HepG2 (cell line): Measurements from ENCODE around the gene FAT2. TPM values are rescaled to one million over a fixed set of nuclear protein-coding genes. Genes with fewer than 3 reads are reported as not detected.
"Not testable (repeated sequence)": the region's sequence is repeated elsewhere in the genome, so short reads cannot be mapped to it uniquely, and the experiment has no call there.

ENCODE experiments used
- ATAC-seq: fragments of 200-7000 bp; cut with Tn5 transposase; 3 replicates; pipeline ENCODE4 v1.9.1; 2020; ENCODE audit warnings: mild to moderate bottlenecking, moderate library complexity
- BruUV-seq: library from RNA; stranded (reverse); fragments of 400-500 nt; replicated peaks from 2 replicates; lab custom pipeline; 2021; lab: Mats Ljungman, UMichigan
- CTCF ChIA-PET: fragments of 300-600 bp; formaldehyde crosslinking; extraction: SDS; loops from one replicate; lab custom pipeline; 2021; ENCODE audit warnings: low total read pairs, inconsistent platforms, low intra/inter-chr PET ratio; lab: Yijun Ruan, JAX
- POLR2A ChIA-PET: fragments of 350-600 bp; sonication (Branson Sonifier 250); formaldehyde crosslinking; loops from one replicate; lab custom pipeline; 2020; ENCODE audit warnings: antibody characterized with exemption, inconsistent platforms; lab: Yijun Ruan, JAX
- DNase-seq: peaks from one replicate; pipeline ENCODE4 v3.0.0-alpha.2; 2015; ENCODE audit warnings: low spot score
- FAIRE-seq: peaks from 3 replicates; lab custom pipeline; 2011; peaks lifted over from hg19 to GRCh38; lab: Jason Lieb, UNC
- H2AFZ ChIP-seq: one replicate; pipeline ENCODE4 v1.6.1; 2011; ENCODE audit warnings: low read length, inconsistent platforms
- H3K27ac ChIP-seq: fragments of 300-600 bp; 3 replicates; pipeline ENCODE4 v1.8.0; 2011; ENCODE audit warnings: mixed run types, mild to moderate bottlenecking, mixed read lengths, low read length, inconsistent platforms; ENCODE audit not compliant: insufficient read depth; ENCODE audit errors: extremely low read length
- H3K27me3 ChIP-seq, 2 experiments: fragments of 200-600 bp in 1 of 2; 2 replicates in 1 of 2; 3 replicates in 1 of 2; pipeline versions ENCODE4 v1.6.0 to v1.8.0; 2011; ENCODE audit warnings: low read length in 2 of 2, mild to moderate bottlenecking in 2 of 2, moderate library complexity in 2 of 2, inconsistent platforms in 1 of 2; ENCODE audit not compliant: insufficient read depth in 2 of 2, control insufficient read depth in 1 of 2
- H3K36me3 ChIP-seq, 2 experiments: fragments of 200-600 bp in 1 of 2; replicated peaks in 1 of 2; 2 replicates in 1 of 2; 3 replicates in 1 of 2; pipeline versions ENCODE4 v1.5.1 to v1.8.0; 2011; ENCODE audit warnings: low read length in 2 of 2, inconsistent platforms in 1 of 2; ENCODE audit not compliant: insufficient read depth in 2 of 2, control insufficient read depth in 1 of 2
- H3K4me1 ChIP-seq: 2 replicates; pipeline ENCODE4 v1.5.1; 2012; ENCODE audit warnings: low read length, inconsistent platforms; ENCODE audit not compliant: insufficient read depth
- H3K4me2 ChIP-seq: 2 replicates; pipeline ENCODE4 v1.6.0; 2011; ENCODE audit warnings: low read depth, low read length, inconsistent platforms
- H3K4me3 ChIP-seq, 3 experiments: fragments of 200-600 bp in 1 of 3; sonication (generic), shearing (Covaris generic) in 1 of 3; replicated peaks in 1 of 3; 2 replicates each; pipeline ENCODE4 v1.5.1; 2011 to 2016; ENCODE audit warnings: low read length in 3 of 3, inconsistent platforms in 2 of 3, low read depth in 2 of 3, mild to moderate bottlenecking in 2 of 3, control low read depth in 1 of 3, mixed read lengths in 1 of 3; ENCODE audit not compliant: insufficient read depth in 1 of 3
- H3K79me2 ChIP-seq: one replicate; pipeline ENCODE4 v1.6.1; 2011; ENCODE audit warnings: low read length, inconsistent platforms; ENCODE audit not compliant: insufficient read depth
- H3K9ac ChIP-seq: 2 replicates; pipeline ENCODE4 v1.6.0; 2011; ENCODE audit warnings: mild to moderate bottlenecking, low read depth, low read length, inconsistent platforms; ENCODE audit not compliant: insufficient read depth
- H3K9me3 ChIP-seq: 2 replicates; pipeline ENCODE4 v1.5.1; 2012; ENCODE audit warnings: mild to moderate bottlenecking, low read length
- H4K20me1 ChIP-seq: 2 replicates; pipeline ENCODE4 v1.6.0; 2011; ENCODE audit warnings: inconsistent platforms, mild to moderate bottlenecking, low read length, moderate library complexity; ENCODE audit not compliant: insufficient read depth
- E2F1 ChIP-seq: sonication (generic); formaldehyde crosslinking; IDR thresholded peaks from 2 replicates; pipeline ENCODE4 v1.5.0; 2020; ENCODE audit warnings: missing genetic modification reagents
- MIER2 ChIP-seq: IDR thresholded peaks from 2 replicates; pipeline ENCODE4 v1.6.1; 2016; ENCODE audit warnings: missing biosample characterization, missing genetic modification reagents
- PRDM10 ChIP-seq: sonication (generic); formaldehyde crosslinking; IDR thresholded peaks from 2 replicates; pipeline ENCODE4 v1.4.0; 2020; ENCODE audit warnings: low read depth, missing genetic modification reagents
- RBM22 ChIP-seq: fragments of 200-400 bp; formaldehyde crosslinking; optimal IDR thresholded peaks from 2 replicates; pipeline ENCODE3; 2017; ENCODE audit warnings: mild to moderate bottlenecking, low read length, moderate library complexity
- SOX13 ChIP-seq, 3 experiments: fragments of 450-650 bp in 1 of 3; sonication (generic) in 1 of 3; formaldehyde crosslinking in 1 of 3; IDR thresholded peaks in 2 of 3; conservative IDR thresholded peaks in 1 of 3; 2 replicates each; pipeline versions ENCODE4 v1.5.0 to v1.6.1; 2016 to 2020; ENCODE audit warnings: antibody characterized with exemption in 1 of 3, mild to moderate bottlenecking in 1 of 3, missing compliant biosample characterization in 1 of 3, missing genetic modification reagents in 1 of 3, moderate library complexity in 1 of 3
- ZFX ChIP-seq: sonication (generic); formaldehyde crosslinking; IDR thresholded peaks from 2 replicates; pipeline ENCODE4 v1.4.0; 2020; ENCODE audit warnings: mild to moderate bottlenecking, low read depth, missing genetic modification reagents, moderate library complexity
- ZNF143 ChIP-seq: sonication (generic); formaldehyde crosslinking; IDR thresholded peaks from 2 replicates; pipeline ENCODE4 v1.4.0; 2020; ENCODE audit warnings: missing genetic modification reagents
- ZNF605 ChIP-seq: sonication (generic); formaldehyde crosslinking; IDR thresholded peaks from 2 replicates; pipeline ENCODE4 v1.8.0; 2022; ENCODE audit warnings: mild to moderate bottlenecking, missing genetic modification reagents
- WGBS: methylation state at CpG from one replicate; pipeline ENCODE4 v1.1.6; 2017; ENCODE audit warnings: low lambda C conversion rate; 5-methylcytosine and 5-hydroxymethylcytosine counted together
- in situ Hi-C: cut with HindIII; loops from 2 replicates; pipeline ENCODE4 v1.10.0; 2017; ENCODE audit warnings: low pct_unique_long_range_greater_than_20kb; ENCODE audit not compliant: extremely low pct_ligation_motif_present
- intact Hi-C: fragments of 100-400 bp; cut with micrococcal nuclease; formaldehyde crosslinking; loops from one replicate; pipeline ENCODE4 v1.10.0; 2022; ENCODE audit not compliant: unreplicated experiment
- polyA plus RNA-seq, 8 experiments: library from polyadenylated mRNA; depleted of rRNA in 3 of 8; stranded (reverse) in 7 of 8; unstranded in 1 of 8; fragments of >200 nt; fragmentation: Illumina TruSeq in 4 of 8; extraction: Trizol in 4 of 8; gene quantifications; 2 replicates each; pipeline versions ENCODE4 v1.2.1 to v1.2.3, GENCODE V29; 2011 to 2016; ENCODE audit warnings: low read depth in 4 of 8, missing spikeins in 1 of 8, mixed read lengths in 1 of 8; ENCODE audit not compliant: insufficient read depth in 1 of 8
- total RNA-seq, 5 experiments: library from RNA; depleted of rRNA; stranded (reverse); fragments of >200 nt; fragmentation: Illumina TruSeq; extraction: Trizol; gene quantifications; 2 replicates each; pipeline ENCODE4 v1.2.3, GENCODE V29; 2016; ENCODE audit warnings: low read depth in 1 of 5

FAT2 gene
- total and polyA plus RNA-seq, 2 of the 13 experiments (the other 11 are each of a cell fraction or from before 2014, with no cell fraction given): not detected

- TF ChIP-seq E2F1 (CRISPR knock-in tag) (no peak), RBM22 (no peak), PRDM10 (CRISPR knock-in tag) (no peak), ZNF605 (CRISPR knock-in tag) (no peak), ZNF143 (CRISPR knock-in tag) (no peak), MIER2 (CRISPR knock-in tag) (no peak), ZFX (CRISPR knock-in tag) (no peak), SOX13 (IDR thresholded peaks at IDR 0.05) (no peak), SOX13 (CRISPR knock-in tag; conservative IDR thresholded peaks at IDR 0.05 in 1 of 2, IDR thresholded peaks at IDR 0.05 in 1 of 2) (no peak)
These were observed 10.9 kb downstream of the FAT2 start (continued) for GRCh38 chr5:151580239-151580638.

GRCh38 chr5:151579146-151579545 lies 12.0 kb downstream of the FAT2 start:
- H3K79me2 ChIP-seq, H3K36me3 ChIP-seq, H3K4me2 ChIP-seq, POLR2A ChIA-PET, H3K27me3 ChIP-seq, BruUV-seq, H3K9ac ChIP-seq, in situ Hi-C loops, DNase-seq, H3K4me3 ChIP-seq, CTCF ChIA-PET, intact Hi-C loops, FAIRE-seq, H2AFZ ChIP-seq, H3K9me3 ChIP-seq, ATAC-seq, H3K4me1 ChIP-seq, H3K27ac ChIP-seq, H4K20me1 ChIP-seq: not testable (repeated sequence)
- WGBS: 7% methylated on average over 1 of the region's 1 CpG
